HG02981 (cell line): ENCODE data around the gene BIRC5.
"Not testable (repeated sequence)": the region's sequence is repeated elsewhere in the genome, so short reads cannot be mapped to it uniquely, and the experiment has no call there.

Source experiments
- ATAC-seq: cut with Tn5 transposase; IDR thresholded peaks from one replicate; pipeline ENCODE4 v1.9.1; 2021; ENCODE audit warnings: mild to moderate bottlenecking, moderate library complexity; ENCODE audit not compliant: unreplicated experiment

The BIRC5 gene

DNA sequence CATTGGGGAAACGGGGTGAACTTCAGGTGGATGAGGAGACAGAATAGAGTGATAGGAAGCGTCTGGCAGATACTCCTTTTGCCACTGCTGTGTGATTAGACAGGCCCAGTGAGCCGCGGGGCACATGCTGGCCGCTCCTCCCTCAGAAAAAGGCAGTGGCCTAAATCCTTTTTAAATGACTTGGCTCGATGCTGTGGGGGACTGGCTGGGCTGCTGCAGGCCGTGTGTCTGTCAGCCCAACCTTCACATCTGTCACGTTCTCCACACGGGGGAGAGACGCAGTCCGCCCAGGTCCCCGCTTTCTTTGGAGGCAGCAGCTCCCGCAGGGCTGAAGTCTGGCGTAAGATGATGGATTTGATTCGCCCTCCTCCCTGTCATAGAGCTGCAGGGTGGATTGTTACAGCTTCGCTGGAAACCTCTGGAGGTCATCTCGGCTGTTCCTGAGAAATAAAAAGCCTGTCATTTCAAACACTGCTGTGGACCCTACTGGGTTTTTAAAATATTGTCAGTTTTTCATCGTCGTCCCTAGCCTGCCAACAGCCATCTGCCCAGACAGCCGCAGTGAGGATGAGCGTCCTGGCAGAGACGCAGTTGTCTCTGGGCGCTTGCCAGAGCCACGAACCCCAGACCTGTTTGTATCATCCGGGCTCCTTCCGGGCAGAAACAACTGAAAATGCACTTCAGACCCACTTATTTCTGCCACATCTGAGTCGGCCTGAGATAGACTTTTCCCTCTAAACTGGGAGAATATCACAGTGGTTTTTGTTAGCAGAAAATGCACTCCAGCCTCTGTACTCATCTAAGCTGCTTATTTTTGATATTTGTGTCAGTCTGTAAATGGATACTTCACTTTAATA lies 10.4 kb downstream of the BIRC5 start:
- ATAC-seq, result no peak

DNA sequence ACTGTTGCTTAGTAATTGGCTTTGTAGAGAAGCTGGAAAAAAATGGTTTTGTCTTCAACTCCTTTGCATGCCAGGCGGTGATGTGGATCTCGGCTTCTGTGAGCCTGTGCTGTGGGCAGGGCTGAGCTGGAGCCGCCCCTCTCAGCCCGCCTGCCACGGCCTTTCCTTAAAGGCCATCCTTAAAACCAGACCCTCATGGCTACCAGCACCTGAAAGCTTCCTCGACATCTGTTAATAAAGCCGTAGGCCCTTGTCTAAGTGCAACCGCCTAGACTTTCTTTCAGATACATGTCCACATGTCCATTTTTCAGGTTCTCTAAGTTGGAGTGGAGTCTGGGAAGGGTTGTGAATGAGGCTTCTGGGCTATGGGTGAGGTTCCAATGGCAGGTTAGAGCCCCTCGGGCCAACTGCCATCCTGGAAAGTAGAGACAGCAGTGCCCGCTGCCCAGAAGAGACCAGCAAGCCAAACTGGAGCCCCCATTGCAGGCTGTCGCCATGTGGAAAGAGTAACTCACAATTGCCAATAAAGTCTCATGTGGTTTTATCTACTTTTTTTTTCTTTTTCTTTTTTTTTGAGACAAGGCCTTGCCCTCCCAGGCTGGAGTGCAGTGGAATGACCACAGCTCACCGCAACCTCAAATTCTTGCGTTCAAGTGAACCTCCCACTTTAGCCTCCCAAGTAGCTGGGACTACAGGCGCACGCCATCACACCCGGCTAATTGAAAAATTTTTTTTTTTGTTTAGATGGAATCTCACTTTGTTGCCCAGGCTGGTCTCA lies 11.2 kb downstream of the BIRC5 start:
- ATAC-seq, result no peak

DNA sequence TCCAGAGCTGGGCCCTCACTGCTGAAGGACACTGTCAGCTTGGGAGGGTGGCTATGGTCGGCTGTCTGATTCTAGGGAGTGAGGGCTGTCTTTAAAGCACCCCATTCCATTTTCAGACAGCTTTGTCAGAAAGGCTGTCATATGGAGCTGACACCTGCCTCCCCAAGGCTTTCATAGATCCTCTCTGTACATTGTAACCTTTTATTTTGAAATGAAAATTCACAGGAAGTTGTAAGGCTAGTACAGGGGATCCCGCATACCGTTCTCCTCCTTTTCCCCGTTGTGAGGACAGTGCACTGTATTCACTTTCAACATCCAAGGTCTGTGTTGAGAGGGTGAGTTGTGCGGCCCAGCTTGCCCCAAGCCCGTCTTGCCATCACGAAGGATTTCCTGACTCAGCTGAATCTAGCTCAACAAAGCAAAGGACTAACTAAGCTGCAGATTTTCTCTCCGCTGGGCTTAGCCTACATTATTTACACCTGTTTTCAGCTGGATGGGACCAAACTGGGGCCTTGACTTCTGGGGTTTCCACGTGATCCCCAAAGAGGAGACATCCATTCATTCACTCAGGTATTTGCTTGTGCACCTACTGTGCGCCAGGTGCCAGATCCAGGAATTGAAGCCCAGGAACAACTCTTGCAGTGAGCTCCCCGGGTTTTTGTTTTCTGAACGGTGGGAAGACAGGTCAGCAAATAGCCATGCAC lies 12.2 kb downstream of the BIRC5 start:
- ATAC-seq, result no peak

DNA sequence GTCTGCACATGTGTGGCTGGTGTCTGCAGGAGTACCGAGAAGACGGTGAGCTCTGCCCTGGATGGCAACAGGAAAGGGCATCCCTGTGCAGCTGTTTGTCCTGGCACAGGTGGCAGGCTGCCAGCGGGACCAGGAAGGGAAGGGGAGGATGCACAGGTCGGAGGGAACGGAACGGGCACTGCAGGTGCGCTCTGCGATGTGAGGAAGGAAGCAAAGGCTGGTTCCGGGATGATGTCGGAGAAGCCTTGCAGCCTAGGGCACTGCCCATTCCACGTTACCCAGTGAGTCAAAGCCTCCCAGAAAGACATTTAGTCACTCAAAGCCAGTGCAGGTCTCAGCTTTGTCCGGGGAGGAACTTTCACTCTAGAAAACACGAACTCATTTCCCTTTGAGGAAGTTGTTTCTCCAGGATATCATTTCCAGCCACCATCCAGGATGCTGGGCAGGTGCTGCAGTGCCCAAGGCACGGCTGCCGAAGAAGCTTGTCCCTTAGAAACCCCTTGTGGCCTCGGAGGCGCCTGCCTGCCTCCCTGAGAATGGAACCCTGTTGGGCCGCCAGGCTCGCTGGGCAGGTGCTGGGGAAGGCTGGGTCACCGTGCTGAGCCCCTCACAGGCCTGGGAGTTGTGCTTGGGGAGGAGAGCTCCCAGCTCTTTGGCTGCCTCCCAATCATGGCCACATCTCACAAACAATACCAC lies 12.9 kb downstream of the BIRC5 start:
- ATAC-seq, result no peak

DNA sequence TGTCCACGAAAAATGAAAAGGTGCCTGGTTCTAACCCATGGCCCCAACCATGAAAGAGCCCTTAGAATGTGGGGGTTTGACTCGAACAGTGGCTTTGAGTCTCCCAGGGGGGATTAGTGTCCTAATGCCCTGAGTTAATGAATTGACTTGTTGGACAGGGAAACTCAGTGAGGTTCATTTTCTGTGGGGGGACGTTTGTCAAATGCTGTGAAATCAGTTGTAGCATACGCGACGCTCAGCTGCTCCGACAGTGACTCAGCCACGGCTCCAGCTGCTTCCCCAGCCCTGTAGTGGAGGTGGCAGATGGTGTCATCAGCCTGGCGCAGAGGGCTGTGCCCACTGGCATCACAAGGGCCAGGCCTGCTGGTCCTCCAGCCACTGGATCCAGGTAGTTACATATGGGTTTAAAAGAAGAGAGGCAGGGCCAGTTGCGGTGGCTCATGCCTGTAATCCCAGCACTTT lies 13.4 kb downstream of the BIRC5 start:
- no peak for ATAC-seq

DNA sequence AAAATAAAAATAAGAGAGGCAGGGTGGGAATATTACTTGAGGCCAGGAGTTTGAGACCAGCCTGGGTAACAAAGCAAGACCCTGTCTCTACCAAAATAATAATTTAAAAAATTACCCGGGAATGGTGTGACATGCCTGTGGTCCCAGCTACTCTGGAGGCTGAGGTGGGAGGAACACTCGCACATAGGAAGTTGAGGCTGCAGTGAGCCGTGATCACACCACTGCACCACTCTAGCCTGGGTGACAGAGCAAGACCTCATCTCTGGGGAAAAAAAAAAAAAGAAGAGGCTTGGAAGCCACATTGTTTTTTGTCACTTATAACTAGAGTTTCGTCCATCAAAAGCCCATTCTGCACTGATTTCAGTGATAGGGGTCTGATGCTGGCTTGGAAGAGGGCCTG lies 14.1 kb downstream of the BIRC5 start:
- no peak for ATAC-seq

DNA sequence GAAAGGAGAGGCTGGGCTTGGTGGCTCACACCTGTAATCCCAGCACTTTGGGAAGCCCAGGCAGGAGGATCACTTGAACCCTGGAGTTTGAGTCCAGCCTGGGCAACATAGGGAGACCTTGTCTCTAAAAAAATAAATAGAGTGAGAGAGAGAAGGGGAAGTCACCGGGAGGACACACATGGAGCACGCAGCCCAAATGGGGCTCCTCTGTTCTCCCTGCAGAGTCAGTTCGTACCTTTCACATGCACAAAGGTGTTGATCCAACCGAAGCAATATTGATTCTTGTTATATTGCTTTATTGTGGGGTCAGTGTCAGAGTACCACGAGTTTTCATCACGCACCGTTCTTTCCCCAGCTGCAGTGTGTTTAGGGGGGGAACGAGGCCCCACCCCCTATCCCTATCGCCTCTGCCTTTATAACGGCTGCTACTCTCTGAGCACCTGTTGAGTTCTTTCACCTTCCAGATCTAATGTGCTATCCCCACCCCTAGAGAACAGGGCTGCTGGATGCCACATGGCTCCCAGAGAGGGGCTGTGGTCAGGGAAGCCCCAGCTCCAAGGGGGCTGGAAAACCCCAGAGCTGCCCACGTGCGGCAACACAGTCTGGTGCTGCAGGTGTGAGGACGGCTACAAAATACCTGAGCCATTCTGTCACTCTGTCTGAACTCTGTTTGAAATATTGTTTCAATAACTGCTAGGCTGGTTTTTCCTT lies 16.4 kb downstream of the BIRC5 start:
- ATAC-seq, result no peak

DNA sequence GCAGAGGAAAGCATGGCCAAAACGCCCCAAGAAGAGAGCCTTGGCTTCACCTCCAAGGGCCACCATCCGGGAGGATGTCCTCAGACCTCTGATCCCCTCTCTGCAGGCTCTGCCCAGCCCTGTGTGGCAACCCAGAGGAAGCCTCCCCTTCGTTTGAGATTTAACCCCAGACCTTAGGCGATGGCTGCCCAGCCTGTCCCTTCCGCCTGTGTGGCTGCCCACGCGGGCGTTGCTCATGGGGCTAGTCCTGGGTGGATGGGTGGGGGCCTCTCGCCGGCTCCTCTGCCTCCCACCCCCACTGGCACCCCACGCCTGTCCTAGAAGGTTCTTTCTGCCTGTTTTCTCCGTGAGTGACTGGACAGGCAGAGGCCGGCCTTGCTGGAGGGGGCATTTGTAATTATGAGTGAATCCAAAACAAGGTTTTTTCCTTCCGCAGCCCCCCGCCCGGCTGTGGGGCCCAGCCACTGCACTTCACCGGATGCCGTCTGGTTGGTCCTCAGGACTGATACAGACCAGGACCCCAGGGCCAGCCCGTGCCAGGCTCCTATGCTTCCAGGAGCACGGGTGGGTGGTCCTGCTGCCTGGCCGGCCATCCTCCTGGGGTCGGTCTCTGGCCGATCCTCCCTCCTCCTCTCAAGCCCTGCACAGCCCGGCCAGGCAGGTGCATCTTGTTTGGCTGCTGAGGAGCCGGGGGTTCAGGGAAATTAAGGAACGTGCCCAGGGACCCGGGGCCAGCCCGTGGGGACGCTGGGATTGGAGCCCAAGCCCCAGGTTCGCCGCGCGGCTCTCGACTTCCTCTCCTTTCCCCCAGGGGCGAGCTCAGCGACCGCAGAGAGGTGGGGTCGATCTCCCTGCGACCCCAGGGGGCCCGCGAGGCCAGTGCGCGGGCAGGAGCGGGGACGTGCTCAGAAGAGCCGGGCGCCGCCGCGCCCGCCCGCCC lies 17.2 kb downstream of the BIRC5 start, which contains the start of gene TMEM235:
Gene TMEM235, plus strand, starts transcription at position 636 of the 940 bp plus-strand sequence. CDS start 393 bp downstream, outside the sequence.
- no peak for ATAC-seq

DNA sequence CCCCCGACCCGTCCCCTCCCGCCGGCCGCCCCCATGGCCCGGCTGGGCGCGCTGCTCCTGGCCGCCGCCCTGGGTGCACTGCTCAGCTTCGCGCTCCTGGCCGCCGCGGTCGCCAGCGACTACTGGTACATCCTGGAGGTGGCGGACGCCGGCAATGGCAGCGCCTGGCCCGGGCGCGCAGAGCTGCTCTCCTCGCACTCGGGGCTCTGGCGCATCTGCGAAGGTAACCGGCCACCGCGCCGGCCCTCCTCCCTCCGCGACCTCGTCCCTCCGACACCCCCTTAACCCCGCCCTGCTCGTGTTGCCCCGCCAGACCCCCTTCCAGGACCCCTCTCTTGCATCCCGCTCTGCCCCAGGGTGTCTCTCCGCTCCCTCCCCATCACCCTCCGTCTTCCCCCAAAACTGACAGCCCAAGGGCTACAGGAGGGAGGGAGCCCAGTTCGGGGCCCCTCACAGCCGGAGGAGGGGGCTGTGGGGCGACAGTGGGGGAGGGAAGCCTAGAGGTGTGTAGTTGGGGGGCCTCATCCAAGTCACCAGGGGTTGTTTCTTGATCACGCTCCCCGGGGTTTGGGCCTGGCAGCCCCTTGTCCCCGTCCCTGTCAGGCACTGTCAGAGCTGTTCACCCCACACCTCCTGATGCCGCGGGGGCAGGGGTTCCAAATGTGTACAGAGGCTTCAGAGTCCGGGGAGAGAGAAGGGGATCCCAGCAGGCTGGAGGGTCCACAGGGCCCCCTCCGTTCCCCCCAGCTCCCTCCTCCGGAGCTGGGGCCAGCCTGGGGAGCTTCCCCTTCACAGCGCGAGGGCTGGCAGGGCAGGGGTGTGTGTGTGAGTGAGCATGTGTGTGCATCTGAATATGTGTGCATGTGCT lies 18.2 kb downstream of the BIRC5 start:
- ATAC-seq, result no peak

DNA sequence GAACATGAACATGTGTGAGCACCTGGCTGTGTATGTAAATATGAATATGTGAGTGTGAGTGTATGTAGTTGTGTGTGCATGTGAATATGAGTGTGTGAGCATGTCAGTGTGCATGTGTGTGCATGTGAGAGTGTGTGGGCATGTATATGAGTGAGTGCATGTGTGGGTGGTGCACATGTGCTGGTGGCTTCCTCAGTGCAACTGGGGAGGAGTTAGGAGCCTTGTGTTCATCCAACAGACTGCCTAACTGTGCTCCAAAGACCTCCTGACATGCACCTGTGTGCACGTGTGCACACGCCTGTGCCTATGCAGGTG lies 18.8 kb downstream of the BIRC5 start:
- no peak for ATAC-seq

DNA sequence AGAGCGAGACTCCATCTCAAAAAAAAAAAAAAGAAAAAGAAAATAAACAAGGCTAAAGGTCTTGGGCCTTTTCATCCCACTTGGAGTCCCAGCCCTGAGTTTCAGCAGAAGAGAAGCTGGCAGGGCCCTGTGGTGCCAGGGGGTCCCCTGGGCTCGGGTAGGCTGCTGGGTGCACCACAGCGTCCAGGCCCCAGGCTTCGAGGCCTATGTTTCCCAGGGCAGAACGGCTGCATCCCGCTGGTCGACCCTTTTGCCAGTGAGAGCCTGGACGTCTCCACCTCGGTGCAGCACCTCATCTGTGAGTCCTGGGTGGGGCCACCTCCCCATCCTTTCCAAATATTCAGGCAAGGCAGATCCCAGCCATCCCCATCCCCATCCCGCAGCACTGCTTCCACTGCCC lies 19.6 kb downstream of the BIRC5 start:
- no peak for ATAC-seq

DNA sequence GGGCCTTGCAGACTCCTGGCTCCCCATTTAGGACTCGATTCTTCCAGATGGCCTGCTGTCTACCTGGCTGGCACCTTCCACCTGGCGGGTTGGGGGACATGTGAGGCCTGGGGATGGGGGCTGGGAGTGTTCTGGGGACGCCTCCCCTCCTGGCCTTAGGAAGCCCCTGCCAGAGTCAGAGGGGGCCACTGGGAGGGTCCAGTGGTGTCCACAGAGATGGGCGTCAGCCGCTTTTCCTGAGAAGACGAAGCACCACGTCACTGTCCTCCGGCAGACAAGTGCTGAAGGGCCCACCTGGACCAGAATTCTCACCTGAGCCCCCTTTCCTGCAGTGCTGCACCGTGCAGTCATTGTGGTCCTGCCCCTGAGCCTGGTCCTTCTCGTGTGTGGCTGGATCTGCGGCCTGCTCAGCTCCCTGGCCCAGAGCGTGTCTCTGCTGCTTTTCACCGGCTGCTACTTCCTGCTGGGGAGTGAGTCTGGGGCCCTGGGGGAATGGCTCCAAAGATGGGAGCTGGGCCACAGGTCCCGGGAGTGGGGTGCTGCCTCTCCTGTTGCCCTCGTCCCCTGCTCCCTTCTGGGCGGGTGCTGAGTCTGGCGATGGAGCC lies 20.3 kb downstream of the BIRC5 start:
- ATAC-seq, result no peak

DNA sequence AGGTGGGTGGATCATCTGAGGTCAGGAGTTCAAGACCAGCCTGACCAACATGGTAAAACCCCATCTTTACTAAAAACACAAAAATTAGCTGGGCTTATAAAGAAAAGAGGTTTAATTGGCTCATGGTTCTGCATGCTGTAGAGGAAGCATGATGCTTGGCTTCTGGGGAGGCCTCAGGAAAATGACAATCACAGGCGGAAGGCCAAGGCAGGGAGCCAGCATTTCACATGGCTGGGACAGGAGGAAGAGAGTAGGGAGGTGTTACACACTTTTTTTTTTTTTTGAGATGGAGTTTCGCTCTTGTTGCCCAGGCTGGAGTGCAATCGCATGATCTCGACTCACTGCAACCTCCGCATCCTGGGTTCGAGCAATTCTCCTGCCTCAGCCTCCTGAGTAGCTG lies 21.0 kb downstream of the BIRC5 start:
- ATAC-seq, result not testable (repeated sequence)

DNA sequence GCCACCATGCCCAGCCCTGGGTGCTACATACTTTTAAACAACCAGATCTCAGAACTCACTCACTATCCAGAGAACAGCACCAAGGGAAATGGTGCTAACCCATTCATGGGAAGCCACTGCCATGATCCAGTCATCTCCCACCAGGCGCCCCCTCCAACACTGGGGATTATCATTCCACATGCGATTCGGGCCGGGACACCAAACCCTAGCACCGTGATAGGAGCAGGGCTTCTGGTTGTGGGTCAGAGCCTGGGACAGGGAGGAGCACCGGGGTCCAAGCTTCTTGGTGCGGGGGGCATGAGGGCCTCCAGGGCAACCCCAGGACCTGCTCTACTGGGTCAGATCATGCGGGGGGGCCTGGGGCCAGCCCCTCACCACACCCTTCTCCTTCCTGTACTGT lies 21.8 kb downstream of the BIRC5 start:
- no peak for ATAC-seq

DNA sequence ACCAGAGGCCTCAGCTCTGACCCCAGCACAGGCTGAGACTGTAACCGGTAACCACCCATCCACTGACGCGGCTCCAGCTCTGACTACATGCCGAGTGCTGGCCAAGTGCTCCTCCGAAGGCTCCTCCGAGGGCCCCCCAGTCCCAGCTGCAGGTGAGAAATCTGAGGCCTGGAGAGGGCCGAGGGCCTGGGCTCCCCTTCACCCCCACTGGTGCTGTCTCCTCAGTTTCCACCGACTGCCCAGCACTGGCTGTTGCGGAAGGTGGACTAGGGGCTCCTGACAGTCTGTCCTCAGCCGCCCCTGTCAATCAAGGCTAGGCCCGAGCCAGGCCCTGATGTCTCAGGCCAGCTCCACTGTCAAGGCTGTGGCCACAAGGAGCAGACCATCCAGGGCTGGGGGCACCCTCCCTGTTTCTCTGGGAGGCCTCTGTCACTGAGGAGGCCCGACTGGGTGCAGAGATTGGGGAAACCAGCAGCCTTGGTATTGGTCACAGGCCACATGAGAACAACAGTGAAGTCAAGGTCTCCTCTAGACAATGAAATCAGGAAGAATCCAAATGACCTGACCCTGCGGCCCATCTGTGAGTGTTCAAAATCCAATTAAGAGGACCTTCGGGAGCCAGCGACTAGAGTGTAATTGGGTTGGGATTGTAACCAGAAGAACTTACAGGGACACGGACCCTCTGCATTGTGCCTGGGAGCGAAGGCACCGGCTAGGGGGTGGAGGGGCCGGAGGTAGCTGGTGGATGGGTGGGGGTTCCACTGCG lies 22.5 kb downstream of the BIRC5 start:
- no peak for ATAC-seq

DNA sequence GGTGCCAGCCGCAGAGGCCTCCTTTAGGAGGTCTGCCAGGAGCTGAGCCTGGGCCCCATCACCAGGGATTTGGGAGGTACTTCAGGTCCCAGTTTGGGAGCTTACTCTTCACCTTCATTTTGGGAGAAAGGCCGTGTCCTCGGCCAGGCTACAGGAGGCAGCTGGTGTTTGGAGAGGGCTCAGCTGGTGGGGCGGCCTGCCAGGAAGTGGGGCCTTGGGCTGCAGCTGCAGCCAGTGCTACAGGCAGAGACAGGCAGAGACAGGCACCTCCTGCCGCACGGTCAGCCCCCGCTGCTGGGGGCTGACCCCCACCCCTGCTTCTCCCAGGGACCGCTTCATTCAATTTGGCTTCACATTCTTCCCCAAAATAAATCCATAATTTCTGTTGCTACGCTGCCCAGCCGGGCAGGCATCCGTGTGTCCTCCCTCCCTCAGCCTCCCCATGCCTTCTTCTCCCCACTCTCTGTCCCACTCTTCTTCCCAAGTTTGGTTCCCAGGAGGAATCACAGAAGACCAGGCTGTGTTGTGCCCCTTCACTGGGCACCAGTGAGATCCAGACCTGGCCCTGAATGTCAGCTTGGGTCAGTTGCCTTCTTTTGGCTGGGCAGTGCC lies 23.5 kb downstream of the BIRC5 start:
- no peak for ATAC-seq
